GM19452 (cell line): ENCODE results near the gene ATP5PD.

ENCODE experiments used
- ATAC-seq: cut with Tn5 transposase; IDR thresholded peaks from one replicate; pipeline ENCODE4 v1.9.1; 2021; ENCODE audit not compliant: unreplicated experiment

Gene ATP5PD

GRCh38 chr17:75001915-75002843 lies 44.6 kb downstream of the ATP5PD start:
- ATAC-seq = no peak

- no peak for ATAC-seq
Measured at GRCh38 chr17:74999523-74999922, 47.2 kb downstream of the ATP5PD start.

GRCh38 chr17:74998783-74999182 lies 48.0 kb downstream of the ATP5PD start:
- no peak for ATAC-seq

GRCh38 chr17:74995847-74996246 lies 50.9 kb downstream of the ATP5PD start:
- no peak for ATAC-seq

GRCh38 chr17:74994440-74994839 lies 52.3 kb downstream of the ATP5PD start:
- no peak for ATAC-seq

GRCh38 chr17:74992223-74992622 lies 54.5 kb downstream of the ATP5PD start:
- ATAC-seq = no peak

GRCh38 chr17:74990581-74991105 lies 56.1 kb downstream of the ATP5PD start:
- no peak for ATAC-seq
